HuH-7.5 (cell line): ENCODE results near the gene FAM229A.
"Not testable (repeated sequence)": the region's sequence is repeated elsewhere in the genome, so short reads cannot be mapped to it uniquely, and the experiment has no call there.

ENCODE experiments used
- DNase-seq: peaks from one replicate; pipeline ENCODE4 v3.0.0; 2011; ENCODE audit warnings: low spot score

The FAM229A gene

DNA sequence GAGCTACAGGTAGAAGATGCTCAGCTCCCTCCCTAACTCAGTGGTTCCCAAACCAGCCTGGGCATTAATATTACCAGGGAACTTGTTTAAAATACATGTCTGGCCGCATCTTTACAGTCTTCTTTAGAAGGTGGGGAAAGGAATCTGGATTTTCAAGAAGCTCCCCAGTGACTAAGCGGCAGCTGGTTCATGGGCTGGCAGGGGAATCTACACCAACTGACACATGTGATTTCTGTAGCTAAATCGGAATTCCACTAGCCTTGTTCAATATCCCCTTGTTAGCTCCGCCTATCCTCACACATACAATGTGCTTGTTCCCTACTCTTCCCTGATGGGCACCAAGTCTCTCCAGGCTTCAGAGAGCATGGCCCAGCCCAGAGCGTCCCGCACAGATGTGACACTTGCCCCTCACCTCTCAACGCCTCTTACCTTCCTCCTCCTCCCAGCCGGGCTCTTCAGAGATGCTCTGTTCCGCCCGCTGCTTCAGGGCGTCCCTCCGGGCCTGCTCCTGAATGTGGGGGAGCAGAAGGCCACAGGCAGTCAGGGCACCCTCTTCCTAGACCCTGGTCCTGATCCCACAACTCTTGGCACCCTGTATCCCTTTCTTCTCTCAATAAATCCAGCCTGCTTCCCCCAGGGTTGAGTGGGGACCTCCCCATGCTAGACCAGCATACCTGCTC lies 15.4 kb upstream of the FAM229A start:
- no peak for DNase-seq

DNA sequence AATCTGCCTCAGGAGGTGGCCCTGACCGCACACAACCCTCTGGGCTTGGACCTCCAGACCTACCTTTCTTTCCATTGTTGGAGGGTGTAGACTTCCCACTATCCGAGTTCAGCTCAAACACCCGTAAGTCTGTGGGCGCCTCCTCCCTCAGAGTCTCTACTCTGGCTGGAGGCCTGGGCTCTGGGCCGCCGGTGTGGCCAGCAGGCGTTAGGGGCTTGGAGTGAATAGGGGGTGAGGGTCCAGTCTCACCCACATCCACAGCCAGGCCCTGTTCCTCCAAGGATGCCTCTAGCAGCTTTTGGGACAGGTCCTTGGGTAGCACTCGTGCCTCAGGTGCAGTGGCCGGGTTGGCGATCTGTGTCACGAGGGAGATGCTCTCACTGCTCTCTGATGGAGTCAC lies 13.9 kb upstream of the FAM229A start:
- no peak for DNase-seq

DNA sequence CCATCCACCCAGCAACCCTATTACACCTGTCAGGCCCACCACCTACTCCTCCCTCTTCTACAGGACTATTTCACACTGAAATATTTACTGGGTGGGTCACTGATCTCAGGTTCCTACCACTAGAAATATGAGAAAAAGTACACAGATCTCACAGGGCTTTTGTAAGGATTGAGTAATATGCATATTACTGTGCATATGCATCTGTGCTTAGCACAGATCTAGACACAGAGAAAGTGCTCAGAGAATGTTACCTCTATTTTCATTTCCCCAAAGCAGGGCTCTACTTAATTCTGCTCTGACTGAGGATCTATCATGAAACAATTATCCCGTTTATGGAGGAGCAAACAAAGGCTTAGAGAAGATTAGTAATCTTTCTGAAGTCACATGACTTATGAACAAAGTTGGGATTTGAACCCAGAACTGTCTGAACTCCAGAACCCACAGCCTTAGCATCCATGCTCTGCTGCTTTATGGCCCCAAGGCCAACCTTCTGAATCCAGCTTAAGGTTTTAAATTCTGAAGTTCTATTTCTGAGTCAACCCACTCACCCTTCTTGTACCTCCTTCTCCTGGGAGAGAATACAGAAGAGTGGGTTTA lies 11.8 kb upstream of the FAM229A start:
- no peak for DNase-seq

DNA sequence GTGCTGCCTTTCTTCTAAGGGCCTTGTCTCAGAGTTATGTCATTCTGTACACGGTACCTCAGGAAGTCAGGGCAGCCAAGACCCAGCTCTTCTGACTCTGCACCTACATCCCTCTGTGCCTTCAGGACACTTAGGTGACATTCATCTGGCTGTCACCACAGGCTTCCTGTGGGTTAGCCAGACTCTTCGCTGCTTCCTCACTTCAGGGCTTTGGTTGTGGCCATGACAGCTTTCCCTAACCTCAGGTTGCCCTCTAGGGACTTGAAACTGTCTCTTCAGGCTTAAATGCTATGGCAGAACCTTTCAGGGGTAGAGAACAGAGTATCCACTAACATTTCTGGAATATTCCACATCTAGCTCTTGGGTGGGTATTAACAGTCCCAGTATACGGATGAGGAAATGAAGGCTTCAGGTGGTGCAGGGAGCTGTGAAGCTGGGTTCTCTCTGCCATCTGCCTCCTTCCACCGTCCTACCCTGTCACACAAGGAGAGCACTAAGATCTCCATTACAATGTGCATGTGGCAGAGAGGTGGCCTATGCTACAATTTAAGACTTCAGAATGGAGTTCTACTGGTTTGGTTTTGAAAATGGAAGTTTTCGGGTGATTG lies 10.0 kb upstream of the FAM229A start:
- no peak for DNase-seq

- no peak for DNase-seq
Measured at GRCh38 chr1:32367912-32368635, 5.8 kb upstream of the FAM229A start.

DNA sequence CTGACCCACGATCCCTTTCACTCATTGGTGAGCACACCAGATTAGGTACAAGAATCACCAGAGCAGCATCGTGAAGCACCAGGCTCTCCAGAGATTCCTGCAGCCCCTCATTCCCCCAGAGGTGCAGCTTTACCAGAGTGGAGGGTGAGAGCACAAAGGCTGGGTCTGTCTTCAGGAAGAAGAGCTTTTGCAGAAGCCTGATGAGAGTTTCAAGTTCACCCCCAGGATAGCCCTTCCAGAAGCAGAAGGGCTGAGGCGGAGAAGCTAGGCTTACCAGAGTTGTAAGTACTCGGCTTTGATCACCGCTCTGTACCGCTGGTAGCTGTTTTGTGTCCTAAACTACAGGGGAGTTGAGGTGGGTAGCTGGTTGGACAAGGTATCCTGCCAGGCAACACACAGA lies 3.2 kb upstream of the FAM229A start:
- DNase-seq = no peak

- no peak for DNase-seq
Measured at GRCh38 chr1:32364836-32365235, 2.6 kb upstream of the FAM229A start.

DNA sequence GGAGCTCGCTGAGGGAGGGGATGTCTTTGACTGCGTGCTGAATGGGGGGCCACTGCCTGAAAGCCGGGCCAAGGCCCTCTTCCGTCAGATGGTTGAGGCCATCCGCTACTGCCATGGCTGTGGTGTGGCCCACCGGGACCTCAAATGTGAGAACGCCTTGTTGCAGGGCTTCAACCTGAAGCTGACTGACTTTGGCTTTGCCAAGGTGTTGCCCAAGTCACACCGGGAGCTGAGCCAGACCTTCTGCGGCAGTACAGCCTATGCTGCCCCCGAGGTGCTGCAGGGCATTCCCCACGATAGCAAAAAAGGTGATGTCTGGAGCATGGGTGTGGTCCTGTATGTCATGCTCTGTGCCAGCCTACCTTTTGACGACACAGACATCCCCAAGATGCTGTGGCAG lies 1.4 kb upstream of the FAM229A start:
- DNase-seq = no peak

DNA sequence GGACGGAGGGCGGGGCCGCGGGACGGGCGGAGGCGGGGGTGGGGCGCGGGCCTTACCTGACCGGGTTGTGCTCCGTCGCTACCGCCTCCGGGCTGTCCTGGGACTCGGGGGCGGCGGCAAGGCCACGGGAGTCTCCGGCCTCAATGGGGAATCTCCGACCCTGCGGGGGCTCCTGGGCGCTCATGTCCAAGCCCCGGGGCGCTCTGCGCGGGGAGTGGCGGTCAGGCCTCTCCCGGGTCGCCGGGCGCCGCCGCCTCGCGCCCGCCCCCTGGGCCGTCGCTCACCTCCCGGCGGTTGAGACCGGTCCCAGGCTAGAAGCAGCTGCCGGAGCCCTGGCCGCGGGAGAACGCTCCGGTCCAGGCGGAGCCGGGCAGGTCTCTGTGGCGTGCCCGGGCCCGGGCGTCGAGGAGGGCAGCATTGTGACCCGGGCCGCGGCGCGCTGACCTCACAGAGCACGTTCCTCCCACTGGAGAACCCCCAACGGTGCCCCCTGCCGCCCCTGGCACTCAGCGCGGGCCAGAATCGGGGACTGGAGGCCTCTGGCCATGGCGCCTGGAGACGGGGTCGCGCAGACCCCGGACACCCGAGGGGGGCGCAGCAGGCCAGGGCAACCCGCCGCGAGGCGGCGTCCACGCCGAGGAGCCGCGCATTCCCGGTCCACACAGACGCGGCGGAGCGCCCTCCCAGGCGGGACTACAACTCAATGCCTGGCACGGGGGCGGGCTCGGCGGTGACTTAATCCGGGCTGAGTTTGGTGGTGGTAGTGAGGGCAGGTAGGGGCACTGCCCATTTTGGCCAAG lies 411 bp downstream of the FAM229A start:
- DNase-seq = no peak

- no peak for DNase-seq
Measured at GRCh38 chr1:32361308-32361673, 994 bp downstream of the FAM229A start.

DNA sequence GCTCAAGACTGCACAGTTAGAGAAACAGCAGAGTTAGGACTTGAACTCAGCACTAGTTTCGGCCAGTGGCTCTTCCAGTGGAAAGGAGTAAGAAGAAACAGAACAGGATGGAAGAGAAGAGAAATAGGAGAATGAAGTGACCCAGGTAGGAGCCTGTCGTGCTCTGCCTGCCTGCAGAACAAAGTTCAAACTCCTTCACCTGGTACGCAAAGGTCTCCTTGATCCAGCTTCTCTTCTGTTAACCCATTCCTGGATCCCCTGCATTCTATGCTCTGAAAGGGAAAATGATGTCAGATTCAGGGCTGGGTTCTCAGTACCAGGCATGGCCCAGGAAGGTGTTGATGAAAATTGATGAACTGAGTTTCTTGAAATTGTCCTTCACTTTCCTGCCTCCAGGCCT lies 3.9 kb downstream of the FAM229A start:
- no peak for DNase-seq

GRCh38 chr1:32357614-32358013 lies 4.7 kb downstream of the FAM229A start:
- DNase-seq = no peak

GRCh38 chr1:32356478-32356877 lies 5.8 kb downstream of the FAM229A start:
- DNase-seq = no peak

DNA sequence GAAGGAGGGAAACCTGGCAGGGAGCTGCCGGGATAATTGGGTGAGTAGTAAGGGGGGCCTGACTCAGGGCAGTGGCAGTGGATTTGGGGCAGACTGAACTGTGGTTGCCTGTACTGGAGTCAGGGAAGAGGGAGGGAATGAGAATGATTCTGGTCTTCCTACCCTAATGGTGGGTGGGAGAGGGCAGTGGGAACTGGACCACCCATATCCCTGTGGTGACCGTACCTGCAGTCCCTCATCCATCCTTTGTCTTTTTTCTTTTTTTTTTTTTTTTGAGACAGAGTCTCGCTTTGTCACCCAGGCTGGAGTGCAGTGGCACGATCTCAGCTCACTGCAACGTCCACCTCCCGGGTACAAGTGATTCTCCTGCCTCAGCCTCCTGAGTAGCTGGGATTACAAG lies 6.5 kb downstream of the FAM229A start:
- DNase-seq = not testable (repeated sequence)

DNA sequence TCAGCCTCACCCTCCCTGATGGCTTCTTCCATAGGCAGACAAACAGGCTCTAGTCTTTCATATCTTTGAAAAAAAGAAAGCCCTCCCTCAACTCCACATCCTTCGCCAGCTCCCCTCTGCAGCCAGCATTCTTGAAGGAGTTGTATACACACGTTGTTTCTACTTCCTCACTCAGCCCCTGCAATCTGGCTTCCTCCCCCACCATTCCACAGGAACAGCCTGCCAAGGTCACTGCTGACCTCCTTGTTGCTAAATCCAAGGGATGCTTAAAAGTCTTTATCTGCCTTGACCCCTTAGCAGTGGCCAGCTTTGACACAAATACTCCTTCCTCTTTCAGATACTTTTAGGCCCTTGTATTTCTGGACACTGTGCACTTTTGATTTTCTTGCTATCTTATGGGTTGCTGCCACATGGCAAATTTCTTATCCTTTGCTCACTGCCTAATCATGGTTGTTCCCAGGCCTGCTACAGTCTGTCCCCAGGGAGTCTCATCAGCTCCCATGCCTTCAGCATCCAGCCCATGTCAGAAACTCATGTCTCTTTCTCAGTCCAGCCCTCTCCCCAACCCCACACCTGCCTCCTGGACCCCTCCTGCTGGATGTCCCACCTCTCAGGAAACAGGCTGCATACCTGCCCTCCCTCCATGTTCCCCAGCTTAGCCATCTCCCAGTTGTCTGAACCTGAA lies 8.3 kb downstream of the FAM229A start:
- DNase-seq = no peak

GRCh38 chr1:32353431-32353830 lies 8.9 kb downstream of the FAM229A start:
- DNase-seq = no peak

DNA sequence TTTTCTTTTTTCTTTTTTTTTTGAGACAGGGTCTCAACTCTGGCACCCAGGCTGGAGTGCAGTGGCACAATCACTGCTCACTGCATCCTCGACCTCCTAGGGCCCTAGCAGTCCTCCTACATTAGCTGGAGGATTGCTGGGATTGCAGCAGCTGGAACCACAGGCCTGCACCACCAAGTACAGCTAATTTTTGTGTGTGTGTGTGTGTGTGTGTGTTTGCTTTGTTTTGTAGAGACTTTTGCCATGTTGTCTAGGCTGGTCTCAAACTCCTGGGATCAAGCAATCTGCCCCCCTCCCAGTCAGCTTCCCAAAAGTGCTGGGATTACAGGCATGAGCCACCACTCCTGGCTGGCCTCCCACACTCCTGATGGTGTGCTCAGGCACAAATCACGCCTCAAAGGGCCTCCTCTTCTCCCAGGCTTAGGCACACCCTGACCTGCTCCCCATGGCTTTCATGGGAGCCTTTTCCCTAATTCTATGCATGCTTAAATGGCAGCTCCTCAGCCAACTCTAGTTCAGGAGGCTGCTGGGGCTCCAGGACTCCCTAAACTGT lies 9.4 kb downstream of the FAM229A start:
- no peak for DNase-seq

DNA sequence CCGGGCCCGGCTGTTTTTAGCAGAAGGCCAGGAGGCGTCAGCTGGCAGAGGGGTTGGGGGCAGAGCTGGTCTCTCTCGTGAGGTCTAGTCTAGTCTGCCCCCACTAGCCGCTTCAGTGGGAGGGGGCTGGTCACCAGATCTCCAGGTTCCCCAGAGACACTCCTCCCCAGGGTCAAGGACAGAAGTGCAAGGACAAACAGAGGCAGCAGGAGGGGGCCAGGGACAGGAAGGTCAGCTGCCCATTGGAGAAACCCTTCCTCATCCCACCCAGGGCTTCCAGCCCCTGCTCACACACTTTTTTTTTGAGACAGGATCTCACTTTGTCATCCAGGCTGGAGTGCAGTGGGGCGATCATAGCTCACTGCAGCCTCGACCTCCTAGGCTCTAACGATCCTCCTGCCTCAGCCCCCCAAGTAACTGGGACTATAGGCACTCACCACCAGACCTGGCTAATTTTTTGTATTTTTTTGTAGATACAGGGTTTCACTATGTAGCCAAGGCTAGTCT lies 10.0 kb downstream of the FAM229A start:
- no peak for DNase-seq

DNA sequence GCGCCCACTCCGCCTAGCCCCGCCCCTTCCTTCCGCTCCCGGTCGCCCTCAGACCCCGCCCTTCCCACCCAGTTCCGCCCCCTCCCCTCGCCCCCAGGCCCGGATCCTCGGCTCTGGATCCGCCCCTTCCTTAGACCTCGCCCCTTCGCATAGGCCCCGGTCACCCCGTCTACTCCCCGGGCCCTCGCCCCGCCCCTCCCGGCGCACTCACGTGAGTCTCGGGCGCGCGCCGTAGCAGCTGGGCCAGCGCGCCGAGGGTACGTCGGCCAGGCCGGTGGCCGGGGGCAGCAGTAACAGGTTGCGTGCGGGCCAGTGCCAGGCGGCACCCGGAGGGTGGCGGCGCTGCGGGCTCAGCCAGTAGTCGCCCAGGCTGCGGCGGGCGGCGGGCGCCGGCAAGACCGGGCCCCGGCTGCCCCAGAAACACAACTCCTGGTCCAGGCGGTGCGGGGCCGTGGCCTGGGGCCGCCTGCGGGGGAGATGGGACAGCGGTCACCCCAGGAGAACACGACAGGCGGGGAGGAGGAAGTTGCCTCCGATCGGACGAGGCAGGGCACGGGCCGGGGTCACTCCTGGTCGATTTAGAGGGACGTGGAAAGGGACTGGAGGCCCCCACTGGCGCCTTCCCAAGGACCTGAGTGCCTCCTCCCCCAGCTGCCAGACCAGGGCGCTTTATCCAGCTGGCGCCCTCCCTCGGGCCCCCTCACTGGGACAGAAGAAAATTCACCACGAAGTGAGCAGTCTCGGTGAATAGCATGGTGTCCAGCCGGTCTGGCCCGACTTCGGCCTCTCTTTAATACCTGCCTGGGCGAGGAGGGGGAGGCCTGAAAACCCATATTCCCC lies 10.7 kb downstream of the FAM229A start:
- peak; percentile 85 for DNase-seq

- DNase-seq = peak; percentile 62
Measured at GRCh38 chr1:32350785-32351398, 11.4 kb downstream of the FAM229A start.
